ENCODE measurements around the gene CACNB2. TPM values are rescaled to one million over a fixed set of nuclear protein-coding genes. Genes with fewer than 3 reads are reported as not detected.
A peak's percentile ranks its signal among the peaks of the same experiment; 100 is the strongest.

CACNB2 gene
- polyA plus RNA-seq, 2 of the 4 experiments (the other 2 are of a cell fraction), result not detected

GRCh38 chr10:18323916-18324315, 183.7 kb downstream of the CACNB2 start:
- TF ChIP-seq, protein P1, sequence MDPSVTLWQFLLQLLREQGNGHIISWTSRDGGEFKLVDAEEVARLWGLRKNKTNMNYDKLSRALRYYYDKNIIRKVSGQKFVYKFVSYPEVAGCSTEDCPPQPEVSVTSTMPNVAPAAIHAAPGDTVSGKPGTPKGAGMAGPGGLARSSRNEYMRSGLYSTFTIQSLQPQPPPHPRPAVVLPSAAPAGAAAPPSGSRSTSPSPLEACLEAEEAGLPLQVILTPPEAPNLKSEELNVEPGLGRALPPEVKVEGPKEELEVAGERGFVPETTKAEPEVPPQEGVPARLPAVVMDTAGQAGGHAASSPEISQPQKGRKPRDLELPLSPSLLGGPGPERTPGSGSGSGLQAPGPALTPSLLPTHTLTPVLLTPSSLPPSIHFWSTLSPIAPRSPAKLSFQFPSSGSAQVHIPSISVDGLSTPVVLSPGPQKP (IDR thresholded peaks at IDR 0.05; ENCODE audit: low read depth, low read length), result no peak
- TF ChIP-seq EP300 (IDR thresholded peaks at IDR 0.05) (no peak), JUNB (IDR thresholded peaks at IDR 0.05) (no peak), HDAC2 (IDR thresholded peaks at IDR 0.05) (no peak)
- no peaks in the 10 kb centered on the region for H3K9me3 ChIP-seq
- FAIRE-seq (no peak), ATAC-seq (no peak), DNase-seq (ENCODE audit: low read depth in 1 of 2, low spot score in 1 of 2) (no peak)
- no peak overlapping the region for H3K4me3 ChIP-seq
- no peak overlapping the region for H3K4me2 ChIP-seq
- CTCF ChIA-PET, result interaction anchor here (2.3 kb wide), 1 partner anchor 12 kb away, joined by 6 read pairs; no protein-coding TSS in a partner anchor
- 41% methylated on average over 2 of the region's 2 CpGs for WGBS (ENCODE audit: missing lambda C conversion rate)
- POLR2A ChIA-PET, result no interaction called here
- no peak overlapping the region for H3K27ac ChIP-seq
- H3K4me1 ChIP-seq, result peaks cover 7% of the 10 kb centered on the region; the same call in 2 of the 3 replicates

DNA sequence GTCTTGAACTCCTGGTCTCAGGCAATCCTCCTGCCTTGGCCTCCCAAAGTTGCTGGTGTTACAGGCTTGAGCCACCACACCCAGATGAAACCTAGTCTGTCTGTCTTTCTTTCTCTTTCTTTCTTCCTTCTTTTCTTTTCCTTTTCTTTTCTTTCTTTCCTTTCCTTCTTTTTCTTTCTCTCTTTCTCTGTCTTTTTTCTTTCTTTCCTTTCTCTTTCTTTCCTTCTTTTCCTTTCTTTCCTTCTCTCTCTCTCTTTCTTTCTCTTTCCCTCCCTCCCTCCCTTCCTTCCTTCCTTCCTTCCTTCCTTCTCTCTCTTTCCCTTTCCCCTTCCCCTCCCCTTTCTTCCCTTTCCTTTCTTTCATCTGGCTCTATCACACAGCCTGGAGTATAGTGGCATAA, 185.2 kb downstream of the CACNB2 start:
- ChIA-PET CTCF (interaction anchor here (2.3 kb wide), 1 partner anchor 13 kb away, joined by 6 read pairs; no protein-coding TSS in a partner anchor), POLR2A (interaction anchor here (0.6 kb wide), 1 partner anchor 13 kb away, joined by 3 read pairs; no protein-coding TSS in a partner anchor)
- H3K4me3 ChIP-seq, result no peak overlapping the region
- no peak for DNase-seq (ENCODE audit: low read depth in 1 of 2, low spot score in 1 of 2)
- FAIRE-seq, result no peak
- H3K4me1 ChIP-seq, result peaks cover 7% of the 10 kb centered on the region; the same call in 2 of the 3 replicates
- ATAC-seq, result no peak
- TF ChIP-seq RNF2 (IDR thresholded peaks at IDR 0.05; ENCODE audit: borderline replicate concordance, low read depth) (no peak), NR3C1 (IDR thresholded peaks at IDR 0.05) (no peak), CTCF (IDR thresholded peaks at IDR 0.05) (no peak), HOXB13 (CRISPR knock-in tag; IDR thresholded peaks at IDR 0.05; ENCODE audit: low read depth) (no peak), ZSCAN20 (CRISPR knock-in tag; IDR thresholded peaks at IDR 0.05) (no peak), ZFP36 (IDR thresholded peaks at IDR 0.05; ENCODE audit: borderline replicate concordance, partially characterized antibody) (no peak), POLR2A (IDR thresholded peaks at IDR 0.05; ENCODE audit: low read length) (no peak), E2F6 (IDR thresholded peaks at IDR 0.05; ENCODE audit: borderline replicate concordance, low read depth) (no peak), MYC (IDR thresholded peaks at IDR 0.05; ENCODE audit: borderline replicate concordance, low read length) (no peak), EP300 (IDR thresholded peaks at IDR 0.05) (no peak)
- TF ChIP-seq, protein P2, sequence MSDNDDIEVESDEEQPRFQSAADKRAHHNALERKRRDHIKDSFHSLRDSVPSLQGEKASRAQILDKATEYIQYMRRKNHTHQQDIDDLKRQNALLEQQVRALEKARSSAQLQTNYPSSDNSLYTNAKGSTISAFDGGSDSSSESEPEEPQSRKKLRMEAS (IDR thresholded peaks at IDR 0.05), result no peak
- no peak overlapping the region for H3K27ac ChIP-seq
- H3K9me3 ChIP-seq, result no peaks in the 10 kb centered on the region
- H3K4me2 ChIP-seq, result no peak overlapping the region; the same call in 2 of the 3 replicates

DNA sequence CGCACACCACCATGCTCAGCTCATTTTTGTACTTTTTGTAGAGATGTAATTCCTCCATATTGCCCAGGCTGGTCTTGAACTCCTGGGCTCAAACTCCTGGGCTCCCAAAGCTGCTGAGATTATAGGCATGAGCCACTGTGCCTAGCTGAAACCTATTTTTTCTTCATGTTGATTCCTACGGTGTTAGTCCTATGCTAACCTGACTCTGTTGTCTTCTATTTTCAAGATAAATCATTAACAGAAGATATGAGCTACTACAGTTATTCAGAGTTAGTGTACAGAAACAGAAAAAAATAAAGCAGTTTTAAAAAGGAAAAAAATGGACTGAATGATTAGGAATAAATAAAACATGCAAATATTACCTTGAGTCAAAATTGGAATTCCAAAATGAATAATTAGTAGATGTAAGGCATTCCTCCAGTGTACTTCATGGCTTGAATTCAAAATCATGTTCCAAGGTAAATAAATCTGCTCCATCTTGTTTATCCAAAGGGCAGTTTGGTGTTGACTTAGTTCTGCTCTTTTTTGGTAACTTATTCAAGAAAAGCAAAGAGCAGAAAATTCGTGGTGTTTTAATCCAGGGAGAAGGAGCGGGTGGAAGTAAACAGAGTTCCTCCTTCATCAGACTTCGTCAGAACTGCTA, 185.8 kb downstream of the CACNB2 start:
- H3K4me3 ChIP-seq, result no peak overlapping the region
- CTCF ChIA-PET, result interaction anchor here (2.3 kb wide), 1 partner anchor 14 kb away, joined by 6 read pairs; no protein-coding TSS in a partner anchor
- POLR2A ChIA-PET, result no interaction called here
- DNase-seq (ENCODE audit: low read depth in 1 of 2, low spot score in 1 of 2), result peak in 1 of 2 experiments; percentile 13
- FAIRE-seq, result peak; percentile 32
- ATAC-seq, result no peak; a peak in 1 of 6 replicates
- WGBS (ENCODE audit: missing lambda C conversion rate), result 8% methylated on average over 5 of the region's 5 CpGs
- peak overlapping the region; percentile 41 for H3K4me2 ChIP-seq
- no peak overlapping the region for H3K27ac ChIP-seq
- H3K9me3 ChIP-seq, result no peaks in the 10 kb centered on the region
- peaks cover 7% of the 10 kb centered on the region; the same call in 2 of the 3 replicates for H3K4me1 ChIP-seq
- TF ChIP-seq HOXB5 (CRISPR knock-in tag; IDR thresholded peaks at IDR 0.05), result no peak
- TF ChIP-seq, protein P1 (IDR thresholded peaks at IDR 0.05; ENCODE audit: low read depth, low read length), result no peak
- TF ChIP-seq FOXS1 (CRISPR knock-in tag; IDR thresholded peaks at IDR 0.05), result no peak
- no peak for TF ChIP-seq MYC (IDR thresholded peaks at IDR 0.05; ENCODE audit: borderline replicate concordance, low read length)
- TF ChIP-seq ATOH8 (CRISPR knock-in tag; IDR thresholded peaks at IDR 0.05; ENCODE audit: low read depth), result no peak
- TF ChIP-seq ESRRA (IDR thresholded peaks at IDR 0.05; ENCODE audit: borderline replicate concordance, low read length), result no peak
- no peak for TF ChIP-seq NPAS2 (CRISPR knock-in tag; IDR thresholded peaks at IDR 0.05; ENCODE audit: borderline replicate concordance)
- no peak for TF ChIP-seq CHD4 (IDR thresholded peaks at IDR 0.05; ENCODE audit: borderline replicate concordance)
- TF ChIP-seq FOSL2 (IDR thresholded peaks at IDR 0.05), result no peak
- TF ChIP-seq FOSL2 (CRISPR knock-in tag; IDR thresholded peaks at IDR 0.05), result no peak
- no peak for TF ChIP-seq HOXB13 (CRISPR knock-in tag; IDR thresholded peaks at IDR 0.05; ENCODE audit: low read depth)
- no peak for TF ChIP-seq ZFP36 (IDR thresholded peaks at IDR 0.05; ENCODE audit: borderline replicate concordance, partially characterized antibody)
- no peak for TF ChIP-seq TFCP2L1 (CRISPR knock-in tag; IDR thresholded peaks at IDR 0.05)
- no peak for TF ChIP-seq HOXA7 (CRISPR knock-in tag; IDR thresholded peaks at IDR 0.05)
- TF ChIP-seq HMGXB4 (CRISPR knock-in tag; IDR thresholded peaks at IDR 0.05; ENCODE audit: borderline replicate concordance), result no peak

Data from A549 (cell line).